Breast epithelium (tissue), 4 donors: ENCODE measurements around the gene ARHGEF12. TPM values are rescaled to one million over a fixed set of nuclear protein-coding genes. Genes with fewer than 3 reads are reported as not detected.

ENCODE experiments used
- DNase-seq, 2 donors: peaks; one replicate each; pipeline ENCODE4 v3.0.0-alpha.2; 2019; ENCODE audit warnings: low spot score in 2 of 2
- H3K27ac ChIP-seq, 2 donors: fragments of 200-600 bp; sonication (generic) in 1 of 2; one replicate each; pipeline ENCODE4 v1.5.1; 2016 to 2019; ENCODE audit warnings: mild to moderate bottlenecking in 1 of 2
- H3K27me3 ChIP-seq, 2 donors: fragments of 200-600 bp; sonication (generic) in 1 of 2; one replicate each; pipeline versions ENCODE4 v1.5.1 to v1.6.0; 2017 to 2019; ENCODE audit warnings: control low read depth in 1 of 2, mild to moderate bottlenecking in 1 of 2
- H3K36me3 ChIP-seq: fragments of 200-600 bp; one replicate; pipeline ENCODE4 v1.5.1; 2019
- H3K4me1 ChIP-seq, 2 donors: fragments of 200-600 bp; sonication (generic); one replicate each; pipeline ENCODE4 v1.5.1; 2016 to 2019; ENCODE audit warnings: control low read depth in 1 of 2
- H3K4me3 ChIP-seq, 3 donors: fragments of 200-600 bp; sonication (generic); 1 replicate in 2 of 3; 2 replicates in 1 of 3; pipeline ENCODE4 v1.5.1; 2016 to 2019; ENCODE audit warnings: mild to moderate bottlenecking in 3 of 3, moderate library complexity in 2 of 3
- H3K9me3 ChIP-seq, 2 donors: fragments of 200-600 bp; sonication (generic) in 1 of 2; one replicate each; pipeline ENCODE4 v1.5.1; 2016 to 2019; ENCODE audit warnings: control low read depth in 1 of 2
- CTCF ChIP-seq, 3 donors: fragments of 450-650 bp; IDR thresholded peaks; one replicate each; pipeline ENCODE4 v1.5.1; 2016 to 2017; ENCODE audit warnings: antibody characterized with exemption in 3 of 3, mild to moderate bottlenecking in 3 of 3, moderate library complexity in 3 of 3
- POLR2A ChIP-seq: fragments of 450-650 bp; IDR thresholded peaks from one replicate; pipeline ENCODE4 v1.6.1; 2016; ENCODE audit warnings: antibody characterized with exemption, mild to moderate bottlenecking, moderate library complexity
- POLR2AphosphoS5 ChIP-seq, 3 donors: sonication (generic); formaldehyde crosslinking; IDR thresholded peaks; one replicate each; pipeline ENCODE4 v1.6.1; 2017; ENCODE audit warnings: antibody characterized with exemption in 3 of 3
- intact Hi-C: fragments of 100-400 bp; cut with DNase I; formaldehyde crosslinking; loops from one replicate; pipeline ENCODE4 v1.15.1; 2023; ENCODE audit warnings: low total_unique reads
- total RNA-seq, 3 donors: library from RNA; depleted of rRNA; stranded (reverse); fragments of >200 nt; gene quantifications; one replicate each; pipeline ENCODE4 v1.1.0, GENCODE V29; 2016

The ARHGEF12 gene
- total RNA-seq, 3 donors from 2014 or later, result 83.4 to 192 (median 145) TPM

- no peaks in the 10 kb centered on the region for H3K36me3 ChIP-seq
- H3K27me3 ChIP-seq, result no peaks in the 10 kb centered on the region
- intact Hi-C loops, result no loop called here
- H3K9me3 ChIP-seq, result no peaks in the 10 kb centered on the region
- no peak overlapping the region for H3K27ac ChIP-seq
- no peaks in the 10 kb centered on the region for H3K4me1 ChIP-seq
- TF ChIP-seq POLR2A (no peak), POLR2AphosphoS5 (IDR thresholded peaks at IDR 0.05) (no peak), CTCF (IDR thresholded peaks at IDR 0.05) (no peak)
- peak overlapping the region in 1 of 3 donors; percentile 9 for H3K4me3 ChIP-seq
- no peak for DNase-seq
Measured at GRCh38 chr11:120532082-120532831, 196.0 kb downstream of the ARHGEF12 start.

GRCh38 chr11:120532832-120533196, 196.6 kb downstream of the ARHGEF12 start:
- Histone ChIP-seq H3K9me3 (no peaks in the 10 kb centered on the region), H3K4me3 (peak overlapping the region in 1 of 3 donors; percentile 9), H3K27me3 (no peaks in the 10 kb centered on the region), H3K27ac (no peak overlapping the region), H3K4me1 (no peaks in the 10 kb centered on the region), H3K36me3 (no peaks in the 10 kb centered on the region)
- TF ChIP-seq POLR2A, result no peak
- no peak for TF ChIP-seq POLR2AphosphoS5 (IDR thresholded peaks at IDR 0.05)
- no peak for TF ChIP-seq CTCF (IDR thresholded peaks at IDR 0.05)
- intact Hi-C loops, result no loop called here
- DNase-seq, result no peak

GRCh38 chr11:120536091-120536796, 200.0 kb downstream of the ARHGEF12 start:
- no peaks in the 10 kb centered on the region for H3K4me1 ChIP-seq
- no peaks in the 10 kb centered on the region for H3K9me3 ChIP-seq
- H3K27ac ChIP-seq, result no peak overlapping the region
- no peak overlapping the region for H3K4me3 ChIP-seq
- intact Hi-C loops, result no loop called here
- no peaks in the 10 kb centered on the region for H3K36me3 ChIP-seq
- DNase-seq, result no peak
- TF ChIP-seq CTCF (IDR thresholded peaks at IDR 0.05) (no peak), POLR2AphosphoS5 (IDR thresholded peaks at IDR 0.05) (no peak), POLR2A (no peak)
- H3K27me3 ChIP-seq, result no peaks in the 10 kb centered on the region

- H3K36me3 ChIP-seq, result no peaks in the 10 kb centered on the region
- TF ChIP-seq CTCF (IDR thresholded peaks at IDR 0.05) (no peak), POLR2A (no peak), POLR2AphosphoS5 (IDR thresholded peaks at IDR 0.05) (no peak)
- no peaks in the 10 kb centered on the region for H3K9me3 ChIP-seq
- no peaks in the 10 kb centered on the region for H3K27me3 ChIP-seq
- no peak for DNase-seq
- intact Hi-C loops, result no loop called here
- no peak overlapping the region for H3K27ac ChIP-seq
- no peaks in the 10 kb centered on the region for H3K4me1 ChIP-seq
- H3K4me3 ChIP-seq, result no peak overlapping the region
Measured at GRCh38 chr11:120536797-120537169, 200.6 kb downstream of the ARHGEF12 start.

GRCh38 chr11:120537996-120538395, 201.8 kb downstream of the ARHGEF12 start:
- H3K36me3 ChIP-seq, result no peaks in the 10 kb centered on the region
- H3K4me1 ChIP-seq, result no peaks in the 10 kb centered on the region
- TF ChIP-seq CTCF (IDR thresholded peaks at IDR 0.05), result no peak
- TF ChIP-seq POLR2A, result no peak
- TF ChIP-seq POLR2AphosphoS5 (IDR thresholded peaks at IDR 0.05), result no peak
- intact Hi-C loops, result no loop called here
- H3K27me3 ChIP-seq, result no peaks in the 10 kb centered on the region
- H3K4me3 ChIP-seq, result no peak overlapping the region
- H3K9me3 ChIP-seq, result peaks cover 0 to 5% of the 10 kb centered on the region in 2 donors
- H3K27ac ChIP-seq, result no peak overlapping the region
- no peak for DNase-seq
